DND-41 (cell line): ENCODE measurements around the gene CERK.

ENCODE experiments used
- EZH2 ChIP-seq: IDR thresholded peaks from 3 replicates; pipeline ENCODE4 v1.6.1; 2012; ENCODE audit warnings: borderline replicate concordance, low read depth, mild to moderate bottlenecking, moderate library complexity, low read length, inconsistent platforms; ENCODE audit not compliant: severe bottlenecking
- TF ChIP-seq, protein P1 (sequence below): IDR thresholded peaks from 2 replicates; pipeline ENCODE4 v1.5.1; 2012; ENCODE audit warnings: borderline replicate concordance, low read length, moderate library complexity, mild to moderate bottlenecking; ENCODE audit not compliant: poor library complexity, severe bottlenecking; ENCODE audit errors: extremely low read depth

DNA sequence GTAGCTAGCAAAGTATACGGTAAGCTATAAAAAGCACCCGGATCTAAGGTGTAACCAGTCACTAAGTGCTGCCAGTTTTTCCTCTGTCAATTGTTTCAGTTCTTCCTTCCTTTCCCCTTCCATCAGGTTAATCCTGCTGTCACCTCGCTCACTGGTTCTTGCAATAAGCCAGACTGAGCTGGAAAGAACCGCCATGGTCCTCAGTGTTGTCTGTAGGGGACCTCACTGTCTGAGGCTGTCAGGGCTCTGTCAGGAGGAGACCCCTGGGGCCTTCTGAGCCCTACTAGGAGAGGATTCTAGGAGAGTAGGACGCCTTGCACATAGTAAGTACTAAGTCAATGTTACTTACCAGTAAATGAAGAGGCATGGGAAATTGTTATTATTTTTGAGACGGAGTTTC is 23.0 kb upstream of the CERK start:
- TF ChIP-seq, protein P1, sequence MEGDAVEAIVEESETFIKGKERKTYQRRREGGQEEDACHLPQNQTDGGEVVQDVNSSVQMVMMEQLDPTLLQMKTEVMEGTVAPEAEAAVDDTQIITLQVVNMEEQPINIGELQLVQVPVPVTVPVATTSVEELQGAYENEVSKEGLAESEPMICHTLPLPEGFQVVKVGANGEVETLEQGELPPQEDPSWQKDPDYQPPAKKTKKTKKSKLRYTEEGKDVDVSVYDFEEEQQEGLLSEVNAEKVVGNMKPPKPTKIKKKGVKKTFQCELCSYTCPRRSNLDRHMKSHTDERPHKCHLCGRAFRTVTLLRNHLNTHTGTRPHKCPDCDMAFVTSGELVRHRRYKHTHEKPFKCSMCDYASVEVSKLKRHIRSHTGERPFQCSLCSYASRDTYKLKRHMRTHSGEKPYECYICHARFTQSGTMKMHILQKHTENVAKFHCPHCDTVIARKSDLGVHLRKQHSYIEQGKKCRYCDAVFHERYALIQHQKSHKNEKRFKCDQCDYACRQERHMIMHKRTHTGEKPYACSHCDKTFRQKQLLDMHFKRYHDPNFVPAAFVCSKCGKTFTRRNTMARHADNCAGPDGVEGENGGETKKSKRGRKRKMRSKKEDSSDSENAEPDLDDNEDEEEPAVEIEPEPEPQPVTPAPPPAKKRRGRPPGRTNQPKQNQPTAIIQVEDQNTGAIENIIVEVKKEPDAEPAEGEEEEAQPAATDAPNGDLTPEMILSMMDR, result no peak
- no peak for TF ChIP-seq EZH2
